ENCODE results near the gene SETBP1. TPM values are rescaled to one million over a fixed set of nuclear protein-coding genes. Genes with fewer than 3 reads are reported as not detected.

Gene SETBP1
- total and polyA plus RNA-seq, 2 of the 13 experiments (the other 11 are each of a cell fraction or from before 2014, with no cell fraction given): 0.18 to 0.65 TPM

DNA sequence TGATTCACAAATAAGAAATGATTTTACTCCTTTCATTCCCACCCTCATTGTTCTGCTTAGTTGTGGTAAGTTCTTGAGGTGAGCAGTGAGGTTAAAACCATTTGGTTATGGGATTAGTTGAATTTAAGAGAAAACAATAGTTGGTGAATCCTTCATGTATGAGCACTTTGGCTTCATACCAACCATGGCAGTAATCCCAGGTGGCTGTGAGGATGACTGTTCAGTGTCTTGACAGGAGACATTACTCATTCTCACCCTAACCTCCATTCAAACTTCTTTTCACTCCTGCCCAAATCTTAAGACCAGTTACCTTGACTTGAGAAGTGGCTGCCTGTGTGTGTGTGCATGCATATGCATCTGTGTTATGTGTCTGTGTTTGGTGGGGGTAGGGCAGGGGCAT lies 143.1 kb downstream of the SETBP1 start:
- BruUV-seq (replicated peaks): no TSS peak
- no peak overlapping the region for H3K27ac ChIP-seq (ENCODE audit: extremely low read length, insufficient read depth, low read length)
- DNase-seq (ENCODE audit: low spot score): no peak
- ChIA-PET POLR2A (no interaction called here), CTCF (ENCODE audit: low intra/inter-chr PET ratio, low total read pairs) (no interaction called here)
- intact Hi-C loops (cut with micrococcal nuclease; ENCODE audit: unreplicated experiment): no loop called here
- TF ChIP-seq, protein P1, sequence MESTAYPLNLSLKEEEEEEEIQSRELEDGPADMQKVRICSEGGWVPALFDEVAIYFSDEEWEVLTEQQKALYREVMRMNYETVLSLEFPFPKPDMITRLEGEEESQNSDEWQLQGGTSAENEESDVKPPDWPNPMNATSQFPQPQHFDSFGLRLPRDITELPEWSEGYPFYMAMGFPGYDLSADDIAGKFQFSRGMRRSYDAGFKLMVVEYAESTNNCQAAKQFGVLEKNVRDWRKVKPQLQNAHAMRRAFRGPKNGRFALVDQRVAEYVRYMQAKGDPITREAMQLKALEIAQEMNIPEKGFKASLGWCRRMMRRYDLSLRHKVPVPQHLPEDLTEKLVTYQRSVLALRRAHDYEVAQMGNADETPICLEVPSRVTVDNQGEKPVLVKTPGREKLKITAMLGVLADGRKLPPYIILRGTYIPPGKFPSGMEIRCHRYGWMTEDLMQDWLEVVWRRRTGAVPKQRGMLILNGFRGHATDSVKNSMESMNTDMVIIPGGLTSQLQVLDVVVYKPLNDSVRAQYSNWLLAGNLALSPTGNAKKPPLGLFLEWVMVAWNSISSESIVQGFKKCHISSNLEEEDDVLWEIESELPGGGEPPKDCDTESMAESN (CRISPR knock-in tag; conservative IDR thresholded peaks at IDR 0.05): no peak
- TF ChIP-seq MATR3 (CRISPR knock-in tag; IDR thresholded peaks at IDR 0.05): no peak
- no peak for TF ChIP-seq HMGA1 (CRISPR knock-in tag; conservative IDR thresholded peaks at IDR 0.05)
- no peak for TF ChIP-seq KDM4B (CRISPR knock-in tag; IDR thresholded peaks at IDR 0.05)
- TF ChIP-seq ZFP36L1 (CRISPR knock-in tag; IDR thresholded peaks at IDR 0.05): no peak
- TF ChIP-seq HIVEP1 (CRISPR knock-in tag; IDR thresholded peaks at IDR 0.05): no peak
- no peak for TF ChIP-seq MYC (CRISPR knock-in tag; IDR thresholded peaks at IDR 0.05; ENCODE audit: borderline replicate concordance)
- no peak for TF ChIP-seq ZNF282 (IDR thresholded peaks at IDR 0.05; ENCODE audit: partially characterized antibody)
- H3K36me3 ChIP-seq (replicated peaks in 1 of 2; ENCODE audit: control insufficient read depth in 1 of 2, insufficient read depth in 2 of 2, low read length in 2 of 2): no peaks in the 10 kb centered on the region
- H3K4me2 ChIP-seq (ENCODE audit: low read depth, low read length): no peak overlapping the region
- H3K79me2 ChIP-seq (ENCODE audit: insufficient read depth, low read length): no peaks in the 10 kb centered on the region
- H4K20me1 ChIP-seq (ENCODE audit: insufficient read depth, low read length): no peaks in the 10 kb centered on the region
- no peak overlapping the region for H2AFZ ChIP-seq (ENCODE audit: low read length)
- H3K9me3 ChIP-seq (ENCODE audit: low read length): no peaks in the 10 kb centered on the region
- no peak for FAIRE-seq
- H3K9ac ChIP-seq (ENCODE audit: insufficient read depth, low read depth, low read length): no peak overlapping the region
- H3K27me3 ChIP-seq (ENCODE audit: control insufficient read depth in 1 of 2, insufficient read depth in 2 of 2, low read length in 2 of 2): no peaks in the 10 kb centered on the region
- in situ Hi-C loops (cut with HindIII; ENCODE audit: extremely low pct_ligation_motif_present, low pct_unique_long_range_greater_than_20kb): no loop called here
- H3K4me3 ChIP-seq (replicated peaks in 1 of 3; ENCODE audit: insufficient read depth in 1 of 3, low read depth in 2 of 3, low read length in 3 of 3): no peak overlapping the region
- ATAC-seq: no peak
- H3K4me1 ChIP-seq (ENCODE audit: insufficient read depth, low read length): no peaks in the 10 kb centered on the region

DNA sequence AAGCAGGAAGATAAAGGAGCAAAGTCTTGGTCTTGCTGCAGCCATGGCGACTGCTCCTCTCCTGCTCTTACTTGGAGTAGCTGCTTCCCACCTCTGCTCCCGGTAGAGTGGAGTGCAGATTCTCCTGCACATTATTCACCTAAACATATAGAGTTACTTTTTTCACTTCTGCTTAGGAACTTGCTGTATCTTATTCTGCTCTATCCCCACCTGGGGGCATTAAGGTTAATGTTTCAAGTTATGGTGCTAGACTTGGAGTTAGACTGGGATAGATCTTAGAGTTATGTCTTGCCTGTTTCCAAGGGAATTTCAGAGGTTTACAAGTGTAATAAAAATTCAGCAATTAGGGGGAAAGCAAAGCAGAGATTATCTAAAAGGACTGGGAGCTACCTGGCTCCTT lies 144.2 kb downstream of the SETBP1 start:
- Histone ChIP-seq H3K79me2 (ENCODE audit: insufficient read depth, low read length) (no peaks in the 10 kb centered on the region), H4K20me1 (ENCODE audit: insufficient read depth, low read length) (no peaks in the 10 kb centered on the region), H3K4me1 (ENCODE audit: insufficient read depth, low read length) (no peaks in the 10 kb centered on the region), H3K9ac (ENCODE audit: insufficient read depth, low read depth, low read length) (no peak overlapping the region), H3K4me3 (replicated peaks in 1 of 3; ENCODE audit: insufficient read depth in 1 of 3, low read depth in 2 of 3, low read length in 3 of 3) (no peak overlapping the region), H3K4me2 (ENCODE audit: low read depth, low read length) (no peak overlapping the region), H3K27me3 (ENCODE audit: control insufficient read depth in 1 of 2, insufficient read depth in 2 of 2, low read length in 2 of 2) (no peaks in the 10 kb centered on the region), H3K9me3 (ENCODE audit: low read length) (no peaks in the 10 kb centered on the region), H3K36me3 (replicated peaks in 1 of 2; ENCODE audit: control insufficient read depth in 1 of 2, insufficient read depth in 2 of 2, low read length in 2 of 2) (no peaks in the 10 kb centered on the region), H2AFZ (ENCODE audit: low read length) (no peak overlapping the region), H3K27ac (ENCODE audit: extremely low read length, insufficient read depth, low read length) (no peak overlapping the region)
- intact Hi-C loops (cut with micrococcal nuclease; ENCODE audit: unreplicated experiment) (no loop called here), in situ Hi-C loops (cut with HindIII; ENCODE audit: extremely low pct_ligation_motif_present, low pct_unique_long_range_greater_than_20kb) (no loop called here)
- TF ChIP-seq ZNF850 (CRISPR knock-in tag; conservative IDR thresholded peaks at IDR 0.05): no peak
- no peak for TF ChIP-seq HNRNPL (IDR thresholded peaks at IDR 0.05; ENCODE audit: low read depth, low read length)
- no peak for TF ChIP-seq ZNF510 (CRISPR knock-in tag; IDR thresholded peaks at IDR 0.05; ENCODE audit: low read depth)
- TF ChIP-seq AGO1 (IDR thresholded peaks at IDR 0.05; ENCODE audit: low read depth, low read length, poor library complexity, severe bottlenecking): no peak
- no peak for TF ChIP-seq ZMYM2 (CRISPR knock-in tag; IDR thresholded peaks at IDR 0.05)
- no peak for TF ChIP-seq ZBTB3 (CRISPR knock-in tag; IDR thresholded peaks at IDR 0.05; ENCODE audit: borderline replicate concordance, low read depth)
- no peak for TF ChIP-seq ZNF34 (CRISPR knock-in tag; IDR thresholded peaks at IDR 0.05; ENCODE audit: borderline replicate concordance)
- TF ChIP-seq, protein P2, sequence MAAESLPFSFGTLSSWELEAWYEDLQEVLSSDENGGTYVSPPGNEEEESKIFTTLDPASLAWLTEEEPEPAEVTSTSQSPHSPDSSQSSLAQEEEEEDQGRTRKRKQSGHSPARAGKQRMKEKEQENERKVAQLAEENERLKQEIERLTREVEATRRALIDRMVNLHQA (CRISPR knock-in tag; IDR thresholded peaks at IDR 0.05): no peak
- TF ChIP-seq ZNF468 (CRISPR knock-in tag; IDR thresholded peaks at IDR 0.05): no peak
- TF ChIP-seq PPARG (CRISPR knock-in tag; conservative IDR thresholded peaks at IDR 0.05): no peak
- no peak for TF ChIP-seq ZNF451 (CRISPR knock-in tag; IDR thresholded peaks at IDR 0.05)
- TF ChIP-seq ZNF124 (CRISPR knock-in tag; IDR thresholded peaks at IDR 0.05): no peak
- TF ChIP-seq JARID2 (CRISPR knock-in tag; IDR thresholded peaks at IDR 0.05; ENCODE audit: insufficient replicate concordance): no peak
- FAIRE-seq: no peak
- CTCF ChIA-PET (ENCODE audit: low intra/inter-chr PET ratio, low total read pairs): no interaction called here
- ATAC-seq: no peak
- POLR2A ChIA-PET: no interaction called here
- BruUV-seq (replicated peaks): no TSS peak
- no peak for DNase-seq (ENCODE audit: low spot score)
- WGBS (ENCODE audit: low lambda C conversion rate): 34% methylated on average over 2 of the region's 2 CpGs
